Kidney tubule cell (primary cell): ENCODE data around the gene LCORL.
"Not testable (repeated sequence)": the region's sequence is repeated elsewhere in the genome, so short reads cannot be mapped to it uniquely, and the experiment has no call there.

Source experiments
- DNase-seq: peaks from one replicate; pipeline ENCODE4 v3.0.0-alpha.2; 2018; ENCODE audit warnings: low spot score

Gene LCORL

DNA sequence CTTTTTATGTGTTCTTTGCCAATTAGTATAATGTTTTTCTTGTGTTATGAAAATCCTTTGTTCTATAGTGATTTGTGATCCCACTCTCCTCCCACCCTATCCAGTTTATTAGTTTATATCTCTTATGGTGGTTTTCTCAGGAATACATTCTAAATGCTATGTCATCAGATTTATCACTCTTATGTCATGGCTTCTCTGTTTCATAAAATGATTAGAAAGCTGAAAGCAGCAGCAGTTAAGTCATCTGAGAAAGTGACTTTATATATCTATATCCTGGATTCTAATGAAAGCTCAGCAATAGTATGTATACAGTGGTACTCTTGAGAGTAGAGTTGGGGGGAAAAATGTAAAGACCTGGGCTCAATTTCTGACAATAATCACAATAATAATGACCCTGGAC, 169.6 kb downstream of the LCORL start:
- DNase-seq: no peak

DNA sequence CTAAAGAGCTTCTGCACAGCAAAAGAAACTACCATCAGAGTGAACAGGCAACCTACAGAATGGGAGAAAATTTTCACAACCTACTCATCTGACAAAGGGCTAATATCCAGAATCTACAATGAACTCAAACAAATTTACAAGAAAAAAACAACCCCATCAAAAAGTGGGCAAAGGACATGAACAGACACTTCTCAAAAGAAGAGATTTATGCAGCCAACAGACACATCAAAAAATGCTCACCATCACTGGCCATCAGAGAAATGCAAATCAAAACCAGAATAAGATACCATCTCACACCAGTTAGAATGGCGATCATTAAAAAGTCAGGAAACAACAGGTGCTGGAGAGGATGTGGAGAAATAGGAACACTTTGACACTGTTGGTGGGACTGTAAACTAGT, 171.3 kb downstream of the LCORL start:
- not testable (repeated sequence) for DNase-seq

DNA sequence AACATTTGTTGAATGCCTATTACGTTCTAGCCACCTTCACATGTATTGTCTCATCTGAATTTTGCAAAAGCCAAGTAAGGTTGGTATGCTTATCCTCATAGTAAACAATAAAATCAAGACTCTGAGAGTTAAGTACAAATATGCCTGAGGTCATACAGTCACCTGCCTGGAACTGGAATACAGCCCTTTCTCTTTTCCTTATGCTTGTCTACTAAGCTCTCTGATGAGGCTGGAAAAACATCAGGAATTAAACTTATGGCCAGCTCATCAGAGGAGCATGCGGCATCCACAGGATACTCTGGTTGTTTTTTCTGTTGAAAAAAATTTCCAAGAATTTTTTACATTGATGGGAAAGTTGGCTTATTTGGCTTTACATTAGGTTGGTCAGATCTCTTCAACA, 175.3 kb downstream of the LCORL start:
- peak; percentile 47 for DNase-seq

DNA sequence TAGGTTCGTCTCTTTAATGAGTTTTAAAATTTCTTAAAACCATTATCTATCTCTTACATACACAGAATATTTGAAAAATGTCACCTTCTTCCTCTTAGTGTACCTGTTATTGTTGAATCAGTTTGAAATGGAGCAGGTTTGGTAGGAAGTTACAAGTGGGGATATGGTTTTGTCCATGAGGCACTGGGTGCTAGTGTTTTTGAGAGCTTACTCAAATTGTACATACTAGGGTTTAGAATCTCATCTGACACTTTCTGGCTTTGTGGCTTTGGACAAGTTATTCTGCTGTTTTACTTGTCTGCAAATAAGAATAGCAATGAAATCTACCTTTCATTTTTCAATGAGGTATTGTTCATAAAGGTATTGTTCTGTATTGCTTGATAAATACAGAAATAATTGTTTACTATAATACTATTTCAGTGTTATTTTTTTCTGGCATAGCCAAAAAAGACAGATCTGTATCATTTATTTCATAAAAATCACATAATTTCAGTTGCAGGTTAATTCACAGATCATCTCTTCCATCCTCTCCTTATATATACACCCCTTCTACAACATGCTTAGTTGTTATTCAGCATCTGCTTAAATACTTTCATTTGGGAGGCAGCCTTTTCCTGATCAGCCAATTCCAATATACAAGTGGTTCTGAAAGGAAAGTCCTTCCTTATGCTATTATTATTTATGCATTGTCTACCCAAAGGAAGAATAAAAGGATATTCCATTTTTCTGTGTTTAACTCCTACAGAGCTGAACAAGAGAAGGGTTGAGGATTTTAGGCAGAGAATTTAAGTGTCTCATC, 197.5 kb downstream of the LCORL start:
- no peak for DNase-seq

DNA sequence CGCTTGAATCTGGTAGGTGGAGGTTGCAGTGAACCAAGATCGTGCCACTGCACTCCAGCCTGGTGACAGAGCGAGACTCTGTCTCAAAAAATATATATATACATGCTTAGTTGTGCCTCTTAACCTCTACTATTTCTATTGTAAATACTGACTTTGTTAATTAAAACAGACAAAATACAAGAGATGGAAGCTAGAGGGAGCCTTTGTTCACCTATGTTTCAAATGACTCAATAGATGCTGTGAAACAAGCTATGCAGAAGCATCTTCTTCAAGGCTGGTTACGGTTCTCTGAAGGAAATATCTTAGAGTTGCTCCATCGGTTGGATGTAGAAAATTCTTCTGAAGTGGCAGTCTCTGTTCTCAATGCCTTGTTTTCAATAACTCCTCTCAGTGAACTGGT, 204.5 kb downstream of the LCORL start:
- peak; percentile 62 for DNase-seq

DNA sequence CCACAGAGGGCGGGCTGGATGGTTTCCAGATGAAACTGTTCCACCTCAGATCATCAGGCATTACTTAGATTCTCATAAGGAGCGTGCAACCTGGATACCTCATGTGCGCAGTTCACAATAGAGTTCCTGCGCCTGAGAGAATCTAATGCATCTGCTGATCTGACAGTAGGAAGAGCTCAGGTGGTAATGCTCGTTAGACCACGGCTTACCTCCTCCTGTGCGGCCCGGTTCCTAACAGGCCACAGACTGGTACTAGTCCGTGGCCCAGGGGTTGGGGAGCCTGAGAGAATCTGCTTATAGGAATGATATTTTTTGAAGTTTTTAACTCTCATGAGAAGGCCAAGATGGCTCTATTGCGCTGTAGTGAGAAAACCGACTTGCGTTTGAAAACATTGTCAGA, 205.4 kb downstream of the LCORL start:
- no peak for DNase-seq

DNA sequence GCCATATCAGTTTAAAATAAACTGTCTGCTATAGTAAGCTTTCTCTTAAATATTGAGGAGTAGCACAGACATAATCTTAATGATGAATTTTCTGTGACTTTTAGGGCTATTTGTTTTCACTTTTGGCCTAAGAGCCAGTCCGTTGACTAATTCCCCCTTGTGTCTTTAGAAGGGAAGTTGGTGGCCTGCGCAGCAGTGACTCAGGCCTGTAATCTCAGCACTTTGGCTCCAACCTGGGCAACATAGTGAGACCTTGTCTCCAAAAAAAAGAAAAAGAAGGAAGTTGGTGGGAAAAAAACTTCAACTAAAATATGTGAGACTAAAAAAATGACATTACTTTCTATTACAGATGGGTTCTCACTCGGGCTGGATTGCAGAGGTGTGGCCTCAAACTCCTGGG, 207.4 kb downstream of the LCORL start:
- peak; percentile 24 for DNase-seq

DNA sequence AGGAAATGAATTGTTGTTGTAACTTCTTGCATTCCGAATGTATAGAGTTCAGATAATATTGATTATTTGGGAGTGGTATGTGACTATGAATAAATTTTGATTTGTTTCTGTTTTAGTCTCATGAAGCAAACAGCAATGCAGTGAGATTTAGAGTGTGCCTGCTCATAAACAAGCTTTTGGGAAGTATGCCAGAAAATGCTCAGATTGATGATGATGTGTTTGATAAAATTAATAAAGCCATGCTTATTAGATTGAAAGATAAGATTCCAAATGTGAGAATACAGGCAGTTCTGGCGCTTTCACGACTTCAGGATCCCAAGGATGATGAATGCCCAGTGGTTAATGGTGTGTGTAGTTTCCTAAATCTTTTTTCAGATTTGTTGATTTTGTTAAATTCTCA, 208.8 kb downstream of the LCORL start:
- no peak for DNase-seq

DNA sequence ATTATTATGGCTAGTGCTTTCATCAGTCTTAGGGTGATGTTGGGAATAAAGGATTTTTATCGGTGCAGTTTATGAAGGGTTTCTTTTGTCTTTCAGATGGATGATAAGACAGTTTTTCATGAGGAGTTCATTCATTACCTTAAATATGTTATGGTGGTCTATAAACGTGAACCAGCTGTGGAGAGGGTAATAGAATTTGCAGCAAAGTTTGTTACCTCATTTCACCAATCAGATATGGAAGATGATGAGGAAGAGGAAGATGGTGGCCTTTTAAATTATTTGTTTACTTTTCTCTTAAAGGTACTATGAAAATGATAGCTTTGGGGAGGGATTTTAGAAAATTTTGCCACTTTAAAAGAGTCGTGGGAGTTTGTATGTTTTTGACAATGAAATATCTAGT, 209.4 kb downstream of the LCORL start:
- DNase-seq: no peak

DNA sequence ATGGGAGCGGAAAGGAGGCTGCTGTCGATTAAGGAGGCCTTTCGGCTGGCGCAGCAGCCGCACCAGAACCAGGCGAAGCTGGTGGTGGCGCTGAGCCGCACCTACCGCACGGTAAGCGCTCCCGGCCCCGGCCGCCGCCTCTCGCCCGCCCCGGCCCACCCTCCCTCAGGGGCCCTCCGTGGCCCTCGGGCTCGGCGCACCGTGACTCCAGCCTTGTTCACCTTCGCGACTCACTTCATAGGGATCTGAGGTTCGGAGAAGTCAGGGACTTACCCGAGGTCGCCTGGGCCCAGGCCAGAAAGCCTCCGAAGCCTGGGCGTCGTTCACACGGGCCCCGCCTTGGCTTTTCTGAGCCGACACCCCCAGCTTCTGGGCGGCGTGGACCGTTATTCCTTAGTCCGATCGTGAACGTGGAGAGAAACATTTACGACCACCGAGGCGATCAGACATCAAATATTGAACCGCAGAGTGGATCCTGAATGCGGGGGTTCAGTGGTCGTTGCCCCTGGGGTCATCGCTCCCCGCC, 210.4 kb downstream of the LCORL start:
- no peak for DNase-seq

DNA sequence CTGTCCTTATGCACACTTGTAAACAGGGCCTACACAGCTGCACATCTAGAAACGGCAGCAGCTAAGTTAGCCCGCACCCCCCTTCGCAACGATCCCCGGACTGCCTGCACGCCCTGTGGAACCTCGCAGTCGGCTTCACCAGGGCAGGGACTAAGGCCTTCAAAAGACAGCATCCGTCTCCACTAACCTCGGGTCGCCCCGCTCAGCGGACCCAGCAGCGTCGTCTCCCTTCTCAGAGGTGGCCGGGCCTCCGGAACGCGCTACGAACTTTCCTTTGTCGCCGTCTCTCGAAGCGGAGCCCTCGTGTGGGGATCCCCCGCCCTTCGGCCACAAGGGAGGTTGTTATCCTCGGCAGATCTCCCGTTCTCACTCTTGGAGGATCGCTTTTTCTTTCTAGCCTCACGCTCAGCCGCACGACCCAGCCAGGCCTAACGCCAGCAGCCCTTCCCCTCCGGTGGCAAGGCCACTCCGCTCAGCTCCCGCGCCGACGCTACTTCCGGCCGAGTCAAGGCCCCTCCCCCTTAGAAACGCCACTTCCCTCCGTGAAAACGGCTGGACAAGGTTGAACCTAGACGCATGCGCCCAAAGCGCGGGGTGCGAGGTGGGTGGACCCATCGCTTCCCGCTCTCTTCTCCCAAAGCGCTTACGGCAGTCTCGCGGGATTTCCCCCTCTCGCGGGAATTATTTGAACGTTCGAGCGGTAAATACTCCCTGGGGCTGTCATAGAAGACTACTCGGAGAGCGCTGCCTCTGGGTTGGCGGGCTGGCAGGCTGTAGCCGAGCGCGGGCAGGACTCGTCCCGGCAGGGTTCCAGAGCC, 211.1 kb downstream of the LCORL start, which contains the start of the genes DCAF16 and NCAPG:
DCAF16 (minus strand) TSS at position 498 of the 818 bp plus-strand sequence. CDS start 6,616 bp downstream, outside the sequence.
NCAPG (plus strand) TSS at position 720 of the 818 bp plus-strand sequence. CDS start 99 bp downstream, outside the sequence.
- peak; percentile 99 for DNase-seq

DNA sequence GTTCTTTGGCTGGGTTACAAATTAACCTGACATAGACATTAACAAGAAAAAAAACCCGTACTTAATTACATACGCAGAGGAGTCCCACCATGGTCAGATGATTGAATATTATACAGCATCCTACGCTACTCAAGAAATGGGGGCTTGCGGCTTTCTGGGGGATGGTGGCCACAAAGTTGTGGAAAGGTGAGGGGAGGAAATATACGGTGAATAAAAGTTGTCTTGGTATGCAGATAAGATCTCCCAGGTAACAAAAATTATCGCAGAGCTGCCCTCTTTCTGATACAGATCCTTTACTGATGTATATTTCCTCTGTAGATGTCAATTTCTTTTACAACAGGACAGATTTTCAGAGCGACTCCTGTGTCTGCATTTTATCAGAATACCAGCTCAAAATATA, 211.9 kb downstream of the LCORL start:
- no peak for DNase-seq

DNA sequence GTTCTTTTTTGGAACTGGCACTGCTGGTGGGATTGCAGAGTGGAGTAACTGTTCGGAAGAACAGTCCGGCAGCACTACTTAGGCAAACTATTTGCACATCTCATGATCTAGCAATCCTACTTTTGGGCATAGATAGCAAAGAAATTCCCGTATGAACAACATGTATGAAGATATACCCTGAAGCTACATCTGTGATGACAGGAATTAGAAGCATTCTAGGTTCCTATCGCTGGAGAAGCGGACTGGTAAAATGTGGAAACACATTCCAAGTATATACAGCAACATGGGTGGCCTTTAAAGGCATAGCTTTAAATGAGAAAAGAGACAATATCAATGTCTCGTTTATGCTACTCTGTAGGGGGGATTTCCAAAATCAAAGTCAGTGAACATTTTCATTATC, 214.1 kb downstream of the LCORL start:
- DNase-seq: no peak

DNA sequence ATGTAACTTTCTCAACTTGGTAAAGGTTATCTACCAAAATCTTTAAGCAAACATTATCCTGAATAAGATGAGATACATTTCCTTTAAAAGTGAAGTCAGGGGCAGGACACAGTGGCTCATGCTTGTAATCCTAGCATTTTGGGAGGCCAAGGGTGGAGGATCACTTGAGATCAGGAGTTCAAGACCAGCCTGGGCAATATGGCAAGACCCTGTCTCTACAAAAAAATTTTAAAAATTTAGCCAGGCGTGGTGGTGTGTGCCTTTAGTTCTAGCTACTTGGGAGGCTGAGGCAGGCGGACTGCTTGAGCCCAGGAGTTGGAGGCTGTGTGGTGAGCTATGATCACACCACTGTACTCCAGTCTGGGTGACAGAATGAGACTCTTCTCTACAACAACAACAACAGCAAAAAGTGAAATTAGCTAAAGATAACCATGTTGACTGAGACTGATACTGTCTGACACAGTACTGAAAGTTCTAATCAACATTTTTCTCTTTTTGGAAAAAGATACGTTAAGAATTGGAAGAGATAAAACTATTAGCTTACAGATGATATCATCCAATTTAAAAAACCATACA, 215.9 kb downstream of the LCORL start:
- no peak for DNase-seq

DNA sequence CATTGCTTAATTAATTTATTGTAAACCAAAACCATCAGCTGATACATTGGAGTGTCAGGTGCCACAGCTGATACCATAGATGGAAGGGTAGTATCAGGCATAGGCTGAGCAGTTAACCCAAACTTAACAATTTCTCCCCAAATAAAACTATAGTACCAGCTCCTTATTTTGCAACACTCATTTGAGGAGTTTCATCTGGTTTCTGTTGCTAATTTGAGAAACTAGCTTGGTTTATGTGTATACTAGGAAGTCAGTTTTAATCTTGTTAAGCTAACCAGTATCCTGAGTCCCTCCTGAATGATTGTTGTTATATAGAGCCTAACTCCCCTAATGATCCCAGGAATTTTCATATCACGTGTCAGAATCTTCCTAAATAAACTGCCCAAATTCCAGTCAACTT, 223.7 kb downstream of the LCORL start:
- DNase-seq: no peak

DNA sequence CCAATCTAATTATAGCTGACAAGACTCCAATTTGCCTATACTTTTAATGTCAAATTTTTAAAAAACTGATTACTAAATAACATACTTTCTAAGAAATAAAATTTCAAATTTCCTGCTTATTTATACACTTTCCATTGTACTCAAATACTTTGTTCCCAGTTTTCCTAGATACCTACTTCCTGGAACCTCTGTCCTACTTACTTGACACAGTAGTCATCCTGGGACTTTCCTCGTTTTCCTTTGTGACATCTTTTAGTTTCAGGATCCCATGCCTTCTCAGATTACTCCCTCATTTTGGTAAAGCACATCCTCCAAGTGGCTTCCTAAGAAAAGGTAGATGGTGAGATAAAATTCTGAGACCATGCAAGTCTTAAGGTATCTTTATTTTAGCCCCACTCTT, 226.8 kb downstream of the LCORL start:
- peak; percentile 42 for DNase-seq
